Esophagus (tissue), 2 donors: ENCODE measurements around the gene COPS8. TPM values are rescaled to one million over a fixed set of nuclear protein-coding genes. Genes with fewer than 3 reads are reported as not detected.
A peak's percentile ranks its signal among the peaks of the same experiment; 100 is the strongest.

ENCODE experiments used
- H3K27ac ChIP-seq, 2 donors: one replicate each; pipeline ENCODE4 v1.5.1; 2013; ENCODE audit warnings: low read depth in 2 of 2, mild to moderate bottlenecking in 2 of 2, inconsistent platforms in 1 of 2, low read length in 1 of 2, moderate library complexity in 1 of 2
- H3K27me3 ChIP-seq, 2 donors: one replicate each; pipeline ENCODE4 v1.6.1; 2013; ENCODE audit warnings: low read length in 2 of 2, control low read depth in 1 of 2, mild to moderate bottlenecking in 1 of 2; ENCODE audit not compliant: insufficient read depth in 2 of 2, control insufficient read depth in 1 of 2
- H3K36me3 ChIP-seq, 2 donors: one replicate each; pipeline ENCODE4 v1.6.1; 2013; ENCODE audit warnings: low read length in 1 of 2; ENCODE audit not compliant: control insufficient read depth in 2 of 2, insufficient read depth in 2 of 2
- H3K4me1 ChIP-seq, 2 donors: one replicate each; pipeline ENCODE4 v1.6.1; 2013; ENCODE audit warnings: low read length in 1 of 2; ENCODE audit not compliant: control insufficient read depth in 2 of 2, insufficient read depth in 2 of 2
- H3K4me3 ChIP-seq, 2 donors: one replicate each; pipeline ENCODE4 v1.5.1; 2013; ENCODE audit warnings: low read length in 2 of 2, mild to moderate bottlenecking in 2 of 2, low read depth in 1 of 2, moderate library complexity in 1 of 2
- H3K9me3 ChIP-seq, 2 donors: one replicate each; pipeline ENCODE4 v1.6.1; 2013; ENCODE audit warnings: mild to moderate bottlenecking in 2 of 2, low read depth in 1 of 2, low read length in 1 of 2, moderate library complexity in 1 of 2; ENCODE audit not compliant: control insufficient read depth in 2 of 2, insufficient read depth in 1 of 2
- WGBS, 2 donors: extraction: QIAGEN DNeasy Blood & Tissue Kit; methylation state at CpG; one replicate each; pipeline ENCODE4 v1.1.7; 2013; 5-methylcytosine and 5-hydroxymethylcytosine counted together
- polyA plus RNA-seq, 2 donors: library from polyadenylated mRNA; stranded (reverse); fragments of 200-250 nt; gene quantifications; one replicate each; pipeline ENCODE4 v1.2.3, GENCODE V29; 2013
- donor health status: healthy with polysubstance abuse.
- donor health status: Bipolar disorder and iron deficiency.

The COPS8 gene
- polyA plus RNA-seq, 2 donors: 15.0 to 24.0 TPM

DNA sequence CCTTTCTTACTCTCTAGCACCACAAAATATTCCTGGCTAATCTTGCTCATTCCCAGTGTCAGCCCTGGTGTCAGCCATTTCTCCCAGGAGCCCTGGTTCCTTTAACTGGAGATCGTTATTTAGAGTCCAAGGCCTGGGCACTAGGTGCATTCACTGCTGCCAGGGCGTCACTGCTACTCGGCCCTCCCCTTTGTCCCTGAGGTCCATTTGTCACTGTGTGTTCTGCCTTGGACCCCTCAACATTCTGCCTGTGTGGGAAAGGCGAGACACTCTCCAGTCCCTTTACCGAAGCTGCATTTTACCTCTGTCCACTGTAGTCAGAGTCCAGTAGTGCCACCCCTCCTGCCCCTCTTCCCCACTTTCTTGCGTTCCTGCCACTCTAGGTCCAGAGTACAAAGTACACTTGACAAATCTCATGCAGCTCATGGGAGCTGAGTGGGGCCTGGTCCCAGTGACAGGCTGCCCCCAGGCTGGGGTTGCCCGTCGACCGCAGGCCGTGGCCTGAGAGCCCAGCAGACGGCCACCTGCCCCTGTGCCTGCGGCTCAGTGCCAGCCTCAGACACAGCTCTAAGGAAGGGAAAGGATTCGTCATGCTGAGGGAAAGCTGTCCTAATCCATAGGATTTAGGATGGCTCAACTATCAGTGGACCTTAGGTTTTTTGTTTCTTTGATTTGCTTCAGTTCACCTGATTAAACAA lies 52.1 kb downstream of the COPS8 start:
- Histone ChIP-seq H3K9me3 (no peaks in the 10 kb centered on the region), H3K4me1 (peaks cover 0 to 4% of the 10 kb centered on the region in 2 donors), H3K4me3 (no peak overlapping the region), H3K36me3 (no peaks in the 10 kb centered on the region), H3K27me3 (no peaks in the 10 kb centered on the region), H3K27ac (no peak overlapping the region)
- WGBS, 2 donors: 84 to 90% methylated on average over 13 of the region's 13 CpGs

DNA sequence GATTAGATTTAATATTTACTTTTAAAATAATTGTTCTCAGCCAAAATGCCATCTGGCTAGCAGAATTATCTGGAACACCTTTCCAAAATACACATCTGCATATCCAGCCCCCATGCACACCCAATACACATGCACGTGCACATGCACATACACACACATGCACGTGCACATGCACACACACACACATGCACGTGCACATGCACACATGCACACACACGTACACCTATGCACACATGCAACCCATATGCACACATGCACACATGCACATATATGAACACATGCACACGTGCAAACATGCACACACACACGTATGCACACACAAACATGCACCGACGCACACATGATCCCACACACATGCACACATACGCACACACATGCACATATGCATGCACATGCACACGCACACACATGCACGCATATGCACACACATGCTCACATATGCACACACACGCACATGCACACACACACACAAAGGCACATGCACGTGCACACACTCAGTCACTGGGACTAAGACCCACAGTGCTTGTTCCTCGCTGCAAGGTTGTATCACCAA lies 53.5 kb downstream of the COPS8 start:
- 94 to 95% methylated on average over 14 of the region's 14 CpGs for WGBS, 2 donors
- H3K4me3 ChIP-seq: no peak overlapping the region
- no peaks in the 10 kb centered on the region for H3K9me3 ChIP-seq
- no peak overlapping the region for H3K27ac ChIP-seq
- H3K27me3 ChIP-seq: no peaks in the 10 kb centered on the region
- peaks cover 0 to 4% of the 10 kb centered on the region in 2 donors for H3K4me1 ChIP-seq
- no peaks in the 10 kb centered on the region for H3K36me3 ChIP-seq

DNA sequence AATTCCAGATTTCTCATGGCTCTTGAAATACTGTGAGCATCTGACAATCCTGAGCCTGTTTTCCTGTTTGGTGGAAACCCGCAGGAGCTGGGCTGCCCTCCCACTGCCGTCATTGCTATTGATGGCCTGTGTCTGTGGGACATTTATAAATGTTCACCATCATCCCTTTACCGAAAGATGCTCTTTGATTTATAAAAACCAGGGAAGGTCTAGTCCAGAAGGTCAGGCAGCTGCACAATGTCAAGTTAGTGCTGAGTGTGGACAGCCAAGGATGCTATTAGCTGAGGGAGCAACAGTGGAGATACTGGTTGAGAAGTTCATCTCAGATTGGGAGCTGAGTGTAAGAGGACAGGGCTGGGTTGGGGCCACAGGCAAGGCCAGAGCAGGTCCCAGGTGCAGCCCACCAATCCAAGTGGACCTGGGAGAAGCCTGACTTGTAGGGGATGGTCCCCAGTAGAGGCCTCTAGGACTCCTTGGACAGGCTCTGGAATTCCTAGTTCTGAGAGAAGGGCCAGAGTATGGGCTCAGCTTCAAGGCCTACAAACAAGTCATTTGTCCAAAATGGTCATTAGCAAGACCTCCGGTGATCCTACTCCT lies 55.1 kb downstream of the COPS8 start:
- 89 to 92% methylated on average over 4 of the region's 4 CpGs for WGBS, 2 donors
- Histone ChIP-seq H3K27ac (peak overlapping the region in 1 of 2 donors; percentile 3), H3K36me3 (no peaks in the 10 kb centered on the region)

DNA sequence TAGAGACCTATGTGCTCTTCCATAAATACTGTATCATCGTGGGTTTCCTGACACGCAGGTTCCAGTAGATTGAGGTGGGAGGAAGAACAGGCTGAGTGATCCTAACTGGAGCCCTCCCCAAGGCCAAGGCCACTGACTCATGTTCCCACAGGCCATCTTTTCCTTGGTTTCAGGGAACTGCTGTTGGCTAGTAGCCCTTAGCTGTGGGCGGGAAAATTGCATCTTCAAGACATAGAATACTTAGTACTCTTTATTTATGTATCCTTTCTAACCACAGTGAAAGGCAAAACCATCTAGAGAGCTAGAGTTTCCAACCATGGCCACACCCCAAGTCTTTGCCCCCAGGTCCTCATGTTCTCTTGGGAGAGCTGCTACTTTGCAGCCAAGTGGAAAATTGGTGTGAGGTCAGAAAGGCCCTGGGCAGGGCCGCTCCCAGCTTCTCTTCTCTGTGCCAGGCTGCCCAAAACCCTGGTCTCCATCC lies 55.9 kb downstream of the COPS8 start:
- Histone ChIP-seq H3K4me1 (peaks cover 0 to 4% of the 10 kb centered on the region in 2 donors), H3K36me3 (no peaks in the 10 kb centered on the region), H3K27me3 (no peaks in the 10 kb centered on the region), H3K4me3 (no peak overlapping the region), H3K9me3 (no peaks in the 10 kb centered on the region), H3K27ac (no peak overlapping the region)
- WGBS, 2 donors: 56 to 78% methylated on average over 4 of the region's 4 CpGs

More for the DNA sequence above, 55.1 kb downstream of the COPS8 start:
- no peak overlapping the region for H3K4me3 ChIP-seq
- peaks cover 0 to 4% of the 10 kb centered on the region in 2 donors for H3K4me1 ChIP-seq
- H3K27me3 ChIP-seq: no peaks in the 10 kb centered on the region
- no peaks in the 10 kb centered on the region for H3K9me3 ChIP-seq

DNA sequence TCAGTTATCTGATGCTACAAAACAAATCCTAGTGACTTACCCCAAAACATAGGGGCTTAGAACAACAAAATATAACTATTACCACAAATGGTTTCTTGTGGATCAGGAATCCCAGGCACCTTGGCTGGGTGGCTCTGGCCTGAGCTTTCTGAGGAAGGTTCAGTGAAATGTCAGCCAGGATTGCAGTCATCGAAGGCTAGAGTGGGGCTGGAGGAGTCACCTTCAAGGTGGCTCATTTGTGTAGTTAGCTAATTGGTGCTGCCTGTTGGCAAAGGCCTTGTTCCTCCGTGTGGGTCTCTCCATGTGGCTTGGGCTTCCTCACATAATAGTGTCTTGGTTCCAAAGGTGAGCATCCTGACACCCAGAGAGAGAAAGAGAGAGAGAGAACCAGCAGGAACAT lies 57.4 kb downstream of the COPS8 start:
- peaks cover 0 to 3% of the 10 kb centered on the region in 2 donors for H3K9me3 ChIP-seq
- no peak overlapping the region for H3K4me3 ChIP-seq
- H3K4me1 ChIP-seq: peaks cover 0 to 4% of the 10 kb centered on the region in 2 donors
- no peaks in the 10 kb centered on the region for H3K27me3 ChIP-seq
- H3K27ac ChIP-seq: peak overlapping the region in 1 of 2 donors; percentile 41
- H3K36me3 ChIP-seq: no peaks in the 10 kb centered on the region
- 77 to 80% methylated on average over 2 of the region's 2 CpGs for WGBS, 2 donors

DNA sequence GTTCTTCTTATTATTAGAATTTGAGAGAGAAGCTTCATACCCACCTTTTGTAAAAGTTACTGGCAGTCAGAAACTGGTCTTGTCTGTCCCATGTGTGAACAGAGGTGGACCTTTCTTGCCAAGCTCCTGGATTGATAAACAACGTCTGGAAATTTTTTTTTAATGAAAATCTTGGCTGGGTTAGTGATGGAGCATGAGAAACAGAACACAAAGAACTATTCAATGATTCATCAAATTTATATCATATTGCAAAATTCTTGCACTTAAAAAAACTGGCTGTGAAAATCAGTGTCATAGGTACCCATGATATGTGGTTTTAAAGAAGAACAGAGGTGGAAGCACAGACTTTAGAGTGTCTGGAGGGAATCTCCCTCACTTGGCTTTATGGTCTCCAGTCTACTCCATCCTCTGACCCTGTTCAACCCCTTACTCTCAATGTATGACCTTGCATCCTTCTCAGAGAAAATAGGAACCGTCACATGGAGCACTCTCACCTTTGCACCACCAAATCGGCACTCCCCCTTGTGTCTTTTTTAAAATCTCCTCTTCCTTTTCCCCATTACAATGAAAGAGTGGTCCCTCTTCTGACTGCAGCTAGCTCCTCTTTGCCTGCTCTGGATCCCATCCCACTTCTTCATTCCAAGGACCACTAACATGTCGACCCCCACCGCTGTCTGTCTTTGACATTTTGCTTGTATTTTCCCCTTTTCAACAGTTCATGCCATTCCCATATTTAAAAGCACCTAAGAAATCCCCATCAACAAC lies 58.2 kb downstream of the COPS8 start:
- Histone ChIP-seq H3K9me3 (peaks cover 0 to 8% of the 10 kb centered on the region in 2 donors), H3K27ac (no peak overlapping the region), H3K27me3 (no peaks in the 10 kb centered on the region), H3K4me3 (no peak overlapping the region), H3K4me1 (peaks cover 0 to 4% of the 10 kb centered on the region in 2 donors), H3K36me3 (no peaks in the 10 kb centered on the region)
- 68 to 72% methylated on average over 5 of the region's 5 CpGs for WGBS, 2 donors

DNA sequence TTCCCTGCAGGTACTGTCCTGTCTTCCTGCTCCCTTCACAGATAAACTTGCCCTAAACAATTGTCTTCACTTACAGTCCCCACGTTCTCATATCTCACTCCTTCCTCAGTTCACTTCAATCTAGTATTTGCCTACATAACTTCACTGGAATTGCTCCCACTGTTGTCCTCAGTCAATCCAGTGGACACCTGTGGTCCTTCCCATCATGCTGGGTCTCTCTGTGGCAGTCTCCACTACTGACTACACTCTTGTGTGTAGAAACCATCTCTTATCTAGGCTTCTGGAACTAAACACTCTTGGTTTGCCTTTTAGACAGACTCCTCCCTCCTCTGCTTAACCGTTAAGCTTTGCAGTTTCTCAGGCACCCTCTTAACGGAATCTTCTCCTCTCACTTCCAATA lies 58.8 kb downstream of the COPS8 start:
- H3K9me3 ChIP-seq: peaks cover 0 to 8% of the 10 kb centered on the region in 2 donors
- H3K36me3 ChIP-seq: no peaks in the 10 kb centered on the region
- no peaks in the 10 kb centered on the region for H3K4me1 ChIP-seq
- WGBS, 2 donors: 74 to 79% methylated on average over 3 of the region's 3 CpGs
- no peak overlapping the region for H3K4me3 ChIP-seq
- no peak overlapping the region for H3K27ac ChIP-seq
- no peaks in the 10 kb centered on the region for H3K27me3 ChIP-seq

DNA sequence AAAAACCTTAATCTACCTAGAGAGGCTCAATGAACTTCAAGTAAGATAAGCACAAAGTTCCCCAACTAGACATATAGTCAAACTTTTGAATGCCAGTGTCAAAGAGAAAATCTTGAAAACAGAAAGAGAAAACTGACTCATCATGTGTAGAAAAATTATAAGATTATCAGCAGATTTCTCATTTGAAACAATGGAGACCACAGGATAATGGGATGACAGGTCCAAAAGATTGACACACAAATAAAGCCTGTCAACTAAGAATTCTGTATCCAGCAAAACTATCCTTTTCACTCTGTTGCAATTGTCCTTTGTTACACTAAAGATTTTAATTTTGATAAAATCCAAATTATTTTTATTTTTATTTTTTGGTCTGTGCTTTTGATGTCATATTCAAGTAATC lies 61.6 kb downstream of the COPS8 start:
- Histone ChIP-seq H3K9me3 (peaks cover 0 to 8% of the 10 kb centered on the region in 2 donors), H3K4me3 (no peak overlapping the region), H3K27me3 (no peaks in the 10 kb centered on the region), H3K27ac (no peak overlapping the region), H3K4me1 (no peaks in the 10 kb centered on the region), H3K36me3 (no peaks in the 10 kb centered on the region)

DNA sequence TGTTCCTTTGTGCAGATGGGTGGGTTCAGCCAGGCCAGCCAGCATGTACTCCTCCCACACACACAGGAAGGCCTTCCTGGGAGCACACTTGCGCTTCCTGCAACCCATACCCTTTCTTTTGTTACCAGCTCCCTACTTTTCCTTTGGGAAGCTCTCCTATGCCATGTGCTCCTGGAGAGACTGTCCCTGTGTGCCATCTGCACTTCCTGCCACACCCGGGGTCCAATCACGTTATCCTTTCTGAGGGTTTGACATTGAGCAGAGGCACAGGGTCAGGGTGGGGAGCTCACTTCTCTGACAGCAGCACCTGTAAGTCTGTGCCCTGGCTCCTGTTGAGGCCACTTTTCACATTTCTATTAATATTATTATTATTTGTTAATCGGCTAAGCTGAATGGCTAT lies 62.9 kb downstream of the COPS8 start:
- peaks cover 0 to 8% of the 10 kb centered on the region in 2 donors for H3K9me3 ChIP-seq
- no peaks in the 10 kb centered on the region for H3K27me3 ChIP-seq
- H3K4me3 ChIP-seq: no peak overlapping the region
- no peak overlapping the region for H3K27ac ChIP-seq
- no peaks in the 10 kb centered on the region for H3K36me3 ChIP-seq
- H3K4me1 ChIP-seq: no peaks in the 10 kb centered on the region
- WGBS, 2 donors: 90 to 92% methylated on average over 4 of the region's 4 CpGs
